ENCODE data around the gene CCDC121.

DNA sequence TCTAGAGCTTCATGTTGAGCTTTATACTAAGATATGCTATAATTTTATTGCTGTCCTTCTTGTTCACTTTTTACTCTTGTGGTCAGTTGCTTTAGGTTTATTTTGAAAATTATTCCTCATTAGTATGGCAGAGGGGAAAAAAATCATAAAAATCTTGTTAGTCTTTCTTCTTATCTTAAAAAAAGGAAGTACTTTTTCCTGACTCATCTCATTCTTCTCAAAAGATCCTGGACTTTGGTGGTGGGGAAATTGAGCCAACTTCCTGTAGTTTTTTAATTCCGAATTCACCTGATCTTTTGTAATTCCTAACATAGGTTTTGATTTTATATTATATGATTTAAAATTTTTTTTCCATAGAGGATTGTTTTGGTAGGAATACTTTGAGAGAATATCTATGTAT is 38.6 kb upstream of the CCDC121 start:
- no peak for TF ChIP-seq EZH2phosphoT487 (IDR thresholded peaks at IDR 0.05; ENCODE audit: borderline replicate concordance, low read length)
- TF ChIP-seq, protein P1, sequence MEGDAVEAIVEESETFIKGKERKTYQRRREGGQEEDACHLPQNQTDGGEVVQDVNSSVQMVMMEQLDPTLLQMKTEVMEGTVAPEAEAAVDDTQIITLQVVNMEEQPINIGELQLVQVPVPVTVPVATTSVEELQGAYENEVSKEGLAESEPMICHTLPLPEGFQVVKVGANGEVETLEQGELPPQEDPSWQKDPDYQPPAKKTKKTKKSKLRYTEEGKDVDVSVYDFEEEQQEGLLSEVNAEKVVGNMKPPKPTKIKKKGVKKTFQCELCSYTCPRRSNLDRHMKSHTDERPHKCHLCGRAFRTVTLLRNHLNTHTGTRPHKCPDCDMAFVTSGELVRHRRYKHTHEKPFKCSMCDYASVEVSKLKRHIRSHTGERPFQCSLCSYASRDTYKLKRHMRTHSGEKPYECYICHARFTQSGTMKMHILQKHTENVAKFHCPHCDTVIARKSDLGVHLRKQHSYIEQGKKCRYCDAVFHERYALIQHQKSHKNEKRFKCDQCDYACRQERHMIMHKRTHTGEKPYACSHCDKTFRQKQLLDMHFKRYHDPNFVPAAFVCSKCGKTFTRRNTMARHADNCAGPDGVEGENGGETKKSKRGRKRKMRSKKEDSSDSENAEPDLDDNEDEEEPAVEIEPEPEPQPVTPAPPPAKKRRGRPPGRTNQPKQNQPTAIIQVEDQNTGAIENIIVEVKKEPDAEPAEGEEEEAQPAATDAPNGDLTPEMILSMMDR (IDR thresholded peaks at IDR 0.05; ENCODE audit: low read depth, low read length, poor library complexity, severe bottlenecking) = no peak
